ENCODE data around the gene ZNF324B. TPM values are rescaled to one million over a fixed set of nuclear protein-coding genes. Genes with fewer than 3 reads are reported as not detected.

The ZNF324B gene
- total RNA-seq, 1 experiment from 2014 or later = 6.3 TPM

DNA sequence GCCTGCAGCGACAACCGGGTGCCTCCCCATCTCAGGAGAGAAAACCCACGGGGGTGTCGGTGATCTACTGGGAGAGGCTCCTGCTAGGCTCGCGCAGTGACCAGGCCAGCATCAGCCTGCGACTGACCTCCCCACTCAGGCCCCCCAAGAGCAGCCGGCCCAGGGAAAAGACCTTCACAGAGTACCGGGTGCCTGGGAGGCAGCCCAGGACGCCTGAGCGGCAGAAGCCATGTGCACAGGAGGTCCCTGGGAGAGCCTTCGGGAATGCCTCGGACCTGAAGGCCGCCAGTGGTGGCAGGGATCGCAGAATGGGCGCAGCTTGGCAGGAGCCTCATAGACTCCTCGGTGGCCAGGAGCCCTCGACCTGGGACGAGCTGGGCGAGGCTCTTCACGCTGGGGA, 3.9 kb downstream of the ZNF324B start:
- no peak overlapping the region for H3K23ac ChIP-seq (ENCODE audit: insufficient read length, low read depth, low read length)
- peaks cover 12 to 13% of the 10 kb centered on the region in 2 experiments for H3K4me1 Mint-ChIP-seq
- H4K20me1 ChIP-seq (ENCODE audit: control insufficient read depth, insufficient read depth, insufficient read length) = no peaks in the 10 kb centered on the region
- H2BK20ac ChIP-seq (ENCODE audit: low read depth, low read length, poor library complexity, severe bottlenecking) = no peak overlapping the region
- no peak overlapping the region for H4K91ac ChIP-seq (ENCODE audit: insufficient read length, low read depth, low read length)
- peaks cover 3 to 9% (median 5%) of the 10 kb centered on the region in 3 experiments; a peak in 4 of 7 replicates for H3K36me3 Mint-ChIP-seq (ENCODE audit: insufficient read depth in 1 of 3, low read depth in 3 of 3)
- H3K4me3 Mint-ChIP-seq = no peak overlapping the region
- no CpG with 5 or more reads among the region's 21 CpGs for WGBS (ENCODE audit: extremely low coverage, insufficient read length, low lambda C conversion rate)
- H4K8ac ChIP-seq (replicated peaks; ENCODE audit: insufficient read length, low read depth, low read length) = no peak overlapping the region
- H3K4ac ChIP-seq (ENCODE audit: low read depth, low read length) = no peak overlapping the region
- H3K27ac ChIP-seq (ENCODE audit: insufficient read length, low read depth, low read length) = no peak overlapping the region
- peaks cover 3% of the 10 kb centered on the region; the same call in 1 of the 2 replicates for H3K27me3 ChIP-seq (ENCODE audit: insufficient read depth, low read length)
- no peak overlapping the region for H3K18ac ChIP-seq (ENCODE audit: insufficient read length, low read depth, low read length)
- no peak overlapping the region for H2BK5ac ChIP-seq (ENCODE audit: insufficient read length, low read length)
- no peak overlapping the region for H3K9ac ChIP-seq (ENCODE audit: extremely low read depth, insufficient read length, low read length)
- peaks cover 25% of the 10 kb centered on the region for H3K27me3 Mint-ChIP-seq (ENCODE audit: low read depth)
- no peak overlapping the region for H4K5ac ChIP-seq (ENCODE audit: insufficient read length, low read depth, low read length)
- TF ChIP-seq, protein P1, sequence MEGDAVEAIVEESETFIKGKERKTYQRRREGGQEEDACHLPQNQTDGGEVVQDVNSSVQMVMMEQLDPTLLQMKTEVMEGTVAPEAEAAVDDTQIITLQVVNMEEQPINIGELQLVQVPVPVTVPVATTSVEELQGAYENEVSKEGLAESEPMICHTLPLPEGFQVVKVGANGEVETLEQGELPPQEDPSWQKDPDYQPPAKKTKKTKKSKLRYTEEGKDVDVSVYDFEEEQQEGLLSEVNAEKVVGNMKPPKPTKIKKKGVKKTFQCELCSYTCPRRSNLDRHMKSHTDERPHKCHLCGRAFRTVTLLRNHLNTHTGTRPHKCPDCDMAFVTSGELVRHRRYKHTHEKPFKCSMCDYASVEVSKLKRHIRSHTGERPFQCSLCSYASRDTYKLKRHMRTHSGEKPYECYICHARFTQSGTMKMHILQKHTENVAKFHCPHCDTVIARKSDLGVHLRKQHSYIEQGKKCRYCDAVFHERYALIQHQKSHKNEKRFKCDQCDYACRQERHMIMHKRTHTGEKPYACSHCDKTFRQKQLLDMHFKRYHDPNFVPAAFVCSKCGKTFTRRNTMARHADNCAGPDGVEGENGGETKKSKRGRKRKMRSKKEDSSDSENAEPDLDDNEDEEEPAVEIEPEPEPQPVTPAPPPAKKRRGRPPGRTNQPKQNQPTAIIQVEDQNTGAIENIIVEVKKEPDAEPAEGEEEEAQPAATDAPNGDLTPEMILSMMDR (conservative IDR thresholded peaks at IDR 0.05) = no peak
- H2AFZ ChIP-seq (ENCODE audit: low read length) = no peak overlapping the region
- no peak overlapping the region for H3K56ac ChIP-seq (ENCODE audit: insufficient read length, low read depth, low read length)
- H2BK120ac ChIP-seq (ENCODE audit: low read depth, low read length, poor library complexity, severe bottlenecking) = no peak overlapping the region
- no peak overlapping the region for H2BK12ac ChIP-seq (ENCODE audit: insufficient read length, low read depth, low read length)
- no peaks in the 10 kb centered on the region for H3K79me1 ChIP-seq (ENCODE audit: insufficient read depth, low read depth, low read length, poor library complexity, severe bottlenecking)
- H3K9me3 ChIP-seq (ENCODE audit: control insufficient read depth, low read depth, low read length) = no peaks in the 10 kb centered on the region
- no peak overlapping the region for H3T11ph ChIP-seq (ENCODE audit: low read length)
- no peak overlapping the region for H2BK15ac ChIP-seq (ENCODE audit: low read depth, low read length)
- no peak overlapping the region for H3K27ac Mint-ChIP-seq
- no peaks in the 10 kb centered on the region for H3K79me2 ChIP-seq (ENCODE audit: insufficient read depth, low read length)
- no peaks in the 10 kb centered on the region for H3K4me1 ChIP-seq (ENCODE audit: insufficient read depth, low read length)
- H3K4me2 ChIP-seq (ENCODE audit: insufficient read depth, insufficient read length, low read length) = no peak overlapping the region
- H3K14ac ChIP-seq (ENCODE audit: insufficient read depth, low read length) = no peak overlapping the region
- H2AK5ac ChIP-seq (ENCODE audit: insufficient read length, low read length) = no peak overlapping the region
- DNase-seq = no peak
- no peaks in the 10 kb centered on the region for H3K9me3 Mint-ChIP-seq
- peaks cover 3% of the 10 kb centered on the region for H3K23me2 ChIP-seq (ENCODE audit: insufficient read length, low read depth, low read length, poor library complexity, severe bottlenecking)
